Neural progenitor cell (in vitro differentiated cells): ENCODE measurements around the gene EYA4. TPM values are rescaled to one million over a fixed set of nuclear protein-coding genes. Genes with fewer than 3 reads are reported as not detected.

Source experiments
- DNase-seq: peaks from one replicate; pipeline ENCODE4 v3.0.0-alpha.2; 2016; ENCODE audit warnings: low spot score
- H2AFZ ChIP-seq: fragments of 200-600 bp; sonication (generic); replicated peaks from 2 replicates; pipeline ENCODE4 v1.6.1; 2016; ENCODE audit warnings: antibody characterized with exemption
- H3F3A ChIP-seq: fragments of 200-600 bp; sonication (generic); 2 replicates; pipeline ENCODE4 v1.6.1; 2016; ENCODE audit warnings: antibody characterized with exemption, low read depth
- H3K27ac ChIP-seq: fragments of 200-600 bp; sonication (generic); 2 replicates; pipeline ENCODE4 v1.5.1; 2016; ENCODE audit warnings: mild to moderate bottlenecking
- H3K27me3 ChIP-seq: fragments of 200-600 bp; sonication (generic); 2 replicates; pipeline ENCODE4 v1.6.1; 2016; ENCODE audit warnings: mild to moderate bottlenecking, moderate library complexity
- H3K36me3 ChIP-seq: fragments of 200-600 bp; sonication (generic); 2 replicates; pipeline ENCODE4 v1.5.1; 2016
- H3K4me1 ChIP-seq: fragments of 200-600 bp; sonication (generic); 2 replicates; pipeline ENCODE4 v1.6.1; 2016; ENCODE audit warnings: mixed run types
- H3K4me2 ChIP-seq: fragments of 200-600 bp; sonication (generic); 2 replicates; pipeline ENCODE4 v1.6.1; 2016
- H3K4me3 ChIP-seq: fragments of 200-600 bp; sonication (generic); 2 replicates; pipeline ENCODE4 v1.5.1; 2016
- H3K79me2 ChIP-seq: fragments of 200-600 bp; sonication (generic); 2 replicates; pipeline ENCODE4 v1.6.1; 2016; ENCODE audit warnings: low read depth
- H3K9ac ChIP-seq: fragments of 200-600 bp; sonication (generic); 2 replicates; pipeline ENCODE4 v1.6.1; 2016
- H3K9me3 ChIP-seq: fragments of 200-600 bp; sonication (generic); 2 replicates; pipeline ENCODE4 v1.5.1; 2016; ENCODE audit warnings: low read depth
- H4K20me1 ChIP-seq: fragments of 200-600 bp; sonication (generic); 2 replicates; pipeline ENCODE4 v1.6.1; 2016; ENCODE audit warnings: low read depth
- H3K27ac Mint-ChIP-seq: 3 replicates; pipeline ENCODE4 v1.8.0; 2021; ENCODE audit warnings: mixed read lengths
- H3K27me3 Mint-ChIP-seq: 2 replicates; pipeline ENCODE4 v1.8.0; 2022; ENCODE audit warnings: low read depth, mild to moderate bottlenecking, inconsistent platforms, moderate library complexity, mixed read lengths; ENCODE audit not compliant: insufficient read depth
- H3K36me3 Mint-ChIP-seq: 3 replicates; pipeline ENCODE4 v1.8.0; 2021; ENCODE audit warnings: mixed read lengths
- H3K4me1 Mint-ChIP-seq: 3 replicates; pipeline ENCODE4 v1.8.0; 2021; ENCODE audit warnings: mixed read lengths
- H3K4me3 Mint-ChIP-seq: 3 replicates; pipeline ENCODE4 v1.8.0; 2021; ENCODE audit warnings: mild to moderate bottlenecking, moderate library complexity, mixed read lengths
- H3K9me3 Mint-ChIP-seq: 3 replicates; pipeline ENCODE4 v1.8.0; 2020; ENCODE audit warnings: mixed read lengths
- CTCF ChIP-seq: fragments of 200-600 bp; sonication (generic); IDR thresholded peaks from 2 replicates; pipeline ENCODE4 v1.5.1; 2017; ENCODE audit warnings: antibody characterized with exemption, mild to moderate bottlenecking
- EZH2 ChIP-seq: fragments of 200-600 bp; sonication (generic); IDR thresholded peaks from 2 replicates; pipeline ENCODE4 v1.6.1; 2017; ENCODE audit warnings: antibody characterized with exemption, mild to moderate bottlenecking, moderate library complexity
- EZH2phosphoT487 ChIP-seq: fragments of 200-600 bp; sonication (generic); IDR thresholded peaks from 2 replicates; pipeline ENCODE4 v1.6.1; 2017; ENCODE audit warnings: antibody characterized with exemption
- total RNA-seq: library from RNA; depleted of rRNA; stranded (reverse); fragments of >200 nt; gene quantifications from 2 replicates; pipeline ENCODE4 v1.2.3, GENCODE V29; 2015; ENCODE audit warnings: low replicate concordance

EYA4 gene
- total RNA-seq, 1 donor from 2014 or later, result 2.4 TPM

DNA sequence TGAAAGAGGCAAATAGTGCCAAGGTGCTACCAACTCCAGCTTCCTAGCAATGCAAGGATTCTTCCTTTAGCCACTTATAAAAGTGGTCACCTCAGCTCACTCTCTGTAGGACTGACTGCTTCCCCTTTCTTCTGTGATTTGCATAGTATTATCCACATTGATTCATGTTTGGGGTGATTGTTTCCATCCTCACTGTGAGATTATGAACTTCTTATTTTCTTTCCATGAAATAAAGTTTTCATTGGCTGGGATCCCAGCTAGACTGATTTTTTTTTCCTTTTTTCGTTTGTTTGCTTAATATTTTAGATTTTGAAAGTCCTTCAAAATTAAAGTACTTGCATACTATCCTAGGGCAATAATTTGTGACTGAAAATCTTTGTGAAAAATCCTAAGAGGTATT lies 50.5 kb downstream of the EYA4 start:
- DNase-seq, result no peak
- Histone ChIP-seq H3K4me1 (peaks cover 10% of the 10 kb centered on the region), H3K4me3 (no peak overlapping the region), H3K27me3 (no peaks in the 10 kb centered on the region), H2AFZ (no peak overlapping the region), H3K9ac (no peak overlapping the region), H4K20me1 (no peaks in the 10 kb centered on the region), H3K79me2 (no peaks in the 10 kb centered on the region), H3K27ac (no peak overlapping the region), H3K9me3 (no peaks in the 10 kb centered on the region), H3K4me2 (no peak overlapping the region), H3F3A (no peaks in the 10 kb centered on the region), H3K36me3 (no peaks in the 10 kb centered on the region)
- H3K27ac Mint-ChIP-seq, result no peak overlapping the region
- H3K4me1 Mint-ChIP-seq, result no peaks in the 10 kb centered on the region
- no peaks in the 10 kb centered on the region for H3K36me3 Mint-ChIP-seq
- TF ChIP-seq CTCF, result no peak
- no peak for TF ChIP-seq EZH2phosphoT487
- TF ChIP-seq EZH2, result no peak
- H3K27me3 Mint-ChIP-seq, result no peaks in the 10 kb centered on the region
- H3K4me3 Mint-ChIP-seq, result no peak overlapping the region
- H3K9me3 Mint-ChIP-seq, result no peaks in the 10 kb centered on the region

GRCh38 chr6:133297657-133298056 lies 56.5 kb downstream of the EYA4 start:
- H3K36me3 Mint-ChIP-seq, result no peaks in the 10 kb centered on the region
- no peaks in the 10 kb centered on the region for H3K9me3 Mint-ChIP-seq
- no peak for DNase-seq
- Histone ChIP-seq H3K9ac (no peak overlapping the region), H3K36me3 (no peaks in the 10 kb centered on the region), H3F3A (no peaks in the 10 kb centered on the region), H3K4me2 (no peak overlapping the region), H2AFZ (no peak overlapping the region), H3K27me3 (no peaks in the 10 kb centered on the region), H3K79me2 (no peaks in the 10 kb centered on the region), H3K4me3 (no peak overlapping the region), H3K9me3 (no peaks in the 10 kb centered on the region), H3K27ac (no peak overlapping the region), H4K20me1 (no peaks in the 10 kb centered on the region), H3K4me1 (no peaks in the 10 kb centered on the region)
- H3K4me3 Mint-ChIP-seq, result no peak overlapping the region
- TF ChIP-seq EZH2phosphoT487 (no peak), CTCF (no peak), EZH2 (no peak)
- H3K4me1 Mint-ChIP-seq, result no peaks in the 10 kb centered on the region
- no peaks in the 10 kb centered on the region for H3K27me3 Mint-ChIP-seq
- no peak overlapping the region for H3K27ac Mint-ChIP-seq

- no peaks in the 10 kb centered on the region for H3K4me1 Mint-ChIP-seq
- H3K4me1 ChIP-seq, result no peaks in the 10 kb centered on the region
- no peaks in the 10 kb centered on the region for H3K27me3 Mint-ChIP-seq
- H3K4me2 ChIP-seq, result no peak overlapping the region
- H3K27ac Mint-ChIP-seq, result no peak overlapping the region
- DNase-seq, result no peak
- no peak overlapping the region for H3K27ac ChIP-seq
- H4K20me1 ChIP-seq, result no peaks in the 10 kb centered on the region
- H3F3A ChIP-seq, result no peaks in the 10 kb centered on the region
- no peak overlapping the region for H3K4me3 ChIP-seq
- no peak overlapping the region for H3K9ac ChIP-seq
- no peak overlapping the region for H3K4me3 Mint-ChIP-seq
- H3K9me3 Mint-ChIP-seq, result no peaks in the 10 kb centered on the region
- no peaks in the 10 kb centered on the region for H3K79me2 ChIP-seq
- no peaks in the 10 kb centered on the region for H3K36me3 Mint-ChIP-seq
- no peaks in the 10 kb centered on the region for H3K27me3 ChIP-seq
- no peak overlapping the region for H2AFZ ChIP-seq
- TF ChIP-seq EZH2, result no peak
- TF ChIP-seq CTCF, result no peak
- TF ChIP-seq EZH2phosphoT487, result no peak
- no peaks in the 10 kb centered on the region for H3K36me3 ChIP-seq
- no peaks in the 10 kb centered on the region for H3K9me3 ChIP-seq
These were observed 57.2 kb downstream of the EYA4 start for GRCh38 chr6:133298335-133298734.

- Mint-ChIP-seq H3K27ac (no peak overlapping the region), H3K36me3 (no peaks in the 10 kb centered on the region), H3K9me3 (no peaks in the 10 kb centered on the region), H3K27me3 (no peaks in the 10 kb centered on the region), H3K4me1 (no peaks in the 10 kb centered on the region), H3K4me3 (no peak overlapping the region)
- Histone ChIP-seq H3K9ac (no peak overlapping the region), H2AFZ (no peak overlapping the region), H3K9me3 (no peaks in the 10 kb centered on the region), H3K79me2 (no peaks in the 10 kb centered on the region), H4K20me1 (no peaks in the 10 kb centered on the region), H3K36me3 (no peaks in the 10 kb centered on the region), H3F3A (no peaks in the 10 kb centered on the region), H3K4me2 (no peak overlapping the region), H3K4me1 (no peaks in the 10 kb centered on the region), H3K27me3 (no peaks in the 10 kb centered on the region), H3K27ac (no peak overlapping the region), H3K4me3 (no peak overlapping the region)
- no peak for DNase-seq
- TF ChIP-seq EZH2phosphoT487 (no peak), CTCF (no peak), EZH2 (no peak)
These were observed 57.6 kb downstream of the EYA4 start for GRCh38 chr6:133298801-133299200.
